Measurements from ENCODE around the gene RNLS.

The RNLS gene

DNA sequence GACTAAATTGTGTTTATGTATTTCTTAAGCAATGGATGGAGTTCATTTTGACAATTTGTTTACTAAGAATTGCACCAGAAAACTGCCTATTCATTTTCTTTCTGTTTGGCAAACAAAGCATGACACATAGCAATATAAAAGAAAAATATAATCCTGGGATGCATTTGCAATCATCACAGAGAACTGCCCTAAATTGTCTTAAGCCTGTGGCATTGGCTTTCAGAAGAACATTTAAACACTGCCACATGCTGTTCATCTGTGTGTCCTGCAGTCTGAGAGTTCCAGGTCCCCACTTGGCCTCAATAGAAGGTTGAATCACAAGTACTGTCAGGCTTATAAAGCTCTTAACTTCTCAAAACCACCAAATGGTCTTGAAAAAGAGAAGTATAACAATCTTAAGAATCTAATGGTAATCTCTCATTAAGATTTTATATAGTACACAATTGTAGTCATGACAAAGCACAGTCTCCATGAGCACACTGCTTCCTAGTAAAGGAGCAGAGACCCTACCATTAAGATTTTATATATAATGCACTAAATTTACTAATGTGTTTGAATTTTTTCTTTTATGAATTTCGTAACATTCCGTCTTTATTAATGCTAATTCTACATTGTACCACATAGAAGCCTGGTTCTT lies 29.9 kb downstream of the RNLS start:
- DNase-seq (ENCODE audit: low read depth in 2 of 2) = peak in 1 of 2 experiments; percentile 10

DNA sequence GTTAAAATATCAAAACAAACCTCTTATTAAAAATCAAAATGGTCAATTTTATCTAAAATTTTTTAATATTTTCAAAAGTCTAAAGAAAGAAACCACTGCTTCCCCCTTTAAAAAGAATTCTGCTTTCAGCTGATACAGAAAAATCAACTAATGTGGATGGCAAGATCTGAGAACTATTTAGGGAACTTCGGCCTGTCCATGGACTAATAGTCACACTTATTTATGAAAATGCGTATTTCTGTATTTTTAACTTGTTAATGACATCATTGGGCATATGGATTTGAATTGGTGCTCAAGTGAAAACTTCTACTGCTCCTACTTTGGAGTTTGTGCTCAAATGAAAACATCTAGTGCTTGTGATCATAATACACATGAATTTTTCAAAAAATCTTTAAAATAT lies 31.9 kb downstream of the RNLS start:
- no peak for DNase-seq (ENCODE audit: low read depth in 2 of 2)

DNA sequence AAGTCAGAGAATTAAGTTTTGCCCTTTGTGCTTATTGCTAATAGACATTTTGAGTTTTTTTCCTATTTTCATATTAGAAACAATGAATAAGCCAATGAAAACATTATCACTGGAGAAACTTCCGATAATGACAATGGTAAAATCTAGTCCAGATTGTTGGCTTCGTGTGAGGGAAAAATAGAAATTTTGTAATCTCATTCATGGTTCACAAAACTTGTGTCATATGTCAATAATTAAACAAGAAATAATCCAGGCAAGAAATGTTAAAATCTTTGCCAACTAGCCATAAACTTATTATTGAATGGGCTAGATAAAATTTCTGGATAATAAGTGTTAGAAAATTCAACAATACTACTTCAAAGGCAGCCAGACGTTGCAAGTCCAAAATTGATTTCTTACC lies 36.6 kb downstream of the RNLS start:
- no peak for DNase-seq (ENCODE audit: low read depth in 2 of 2)

DNA sequence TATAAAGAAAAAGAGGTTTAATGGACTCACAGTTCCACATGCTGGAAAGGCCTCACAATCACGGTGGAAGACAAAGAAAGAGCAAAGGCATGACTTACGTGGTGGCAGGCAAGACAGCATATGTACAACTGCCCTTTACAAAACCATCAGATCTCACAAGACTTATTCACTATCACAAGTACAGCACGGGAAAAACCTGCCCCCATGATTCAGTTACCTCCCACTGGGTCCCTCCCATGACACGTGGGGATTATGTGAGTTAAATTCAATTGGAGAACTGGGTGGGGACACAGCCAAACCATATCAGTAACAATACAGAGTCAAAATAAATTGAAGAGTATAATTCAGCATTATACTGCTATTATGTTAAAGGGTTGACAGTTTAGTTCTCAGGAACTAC lies 37.8 kb downstream of the RNLS start:
- no peak for DNase-seq (ENCODE audit: low read depth in 2 of 2)

DNA sequence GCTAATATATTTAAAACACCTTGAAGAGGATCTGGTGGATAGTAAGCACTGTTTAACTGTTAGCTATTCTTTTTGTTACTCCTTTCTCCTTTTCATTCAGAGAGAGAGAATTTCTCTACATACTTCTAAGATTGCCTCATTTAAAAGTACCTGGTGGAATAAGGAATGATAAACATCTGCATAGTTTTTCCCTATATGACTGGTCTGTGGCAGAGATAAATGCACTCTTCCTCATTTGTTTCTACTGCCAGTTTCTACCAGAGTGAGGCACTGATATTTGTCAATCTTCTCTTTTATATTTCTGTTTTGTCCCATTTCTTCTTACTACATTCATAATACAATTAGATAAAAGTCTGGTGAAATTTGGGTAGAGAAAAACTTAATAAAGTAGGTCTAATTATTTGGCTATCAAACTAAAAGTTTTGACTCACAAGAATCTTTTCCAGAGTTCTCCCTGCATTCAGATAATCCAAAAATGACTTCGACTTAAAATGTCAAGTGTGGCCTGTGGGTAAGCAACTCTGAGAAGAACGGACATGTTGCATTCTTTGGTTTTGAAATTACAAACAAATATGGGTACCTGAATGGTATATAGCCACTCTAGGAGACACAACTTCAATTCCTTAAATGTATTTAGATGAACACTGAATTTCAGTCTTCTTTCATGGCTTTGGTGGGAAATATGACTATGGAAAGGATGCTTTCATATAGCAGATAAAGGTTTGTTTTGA lies 38.8 kb downstream of the RNLS start:
- no peak for DNase-seq (ENCODE audit: low read depth in 2 of 2)

DNA sequence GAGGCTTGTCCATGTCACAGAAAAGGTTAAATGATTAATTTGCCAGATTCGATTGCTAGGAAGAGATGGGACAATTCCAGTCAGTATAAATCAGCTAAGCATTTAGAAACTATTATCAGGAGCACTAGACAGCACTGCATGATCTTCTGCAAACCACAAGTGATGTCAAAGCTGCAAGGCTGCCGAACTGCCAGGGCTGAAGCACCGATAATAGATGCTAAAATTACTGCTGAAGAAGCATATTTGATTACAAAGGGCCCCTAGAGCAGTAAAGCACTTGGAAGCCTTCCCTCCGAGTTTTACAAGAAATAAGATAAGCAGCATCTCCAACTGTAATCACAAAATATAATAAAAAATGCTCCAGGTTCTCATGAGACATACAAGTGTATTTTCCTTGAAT lies 40.6 kb downstream of the RNLS start:
- no peak for DNase-seq (ENCODE audit: low read depth in 2 of 2)

DNA sequence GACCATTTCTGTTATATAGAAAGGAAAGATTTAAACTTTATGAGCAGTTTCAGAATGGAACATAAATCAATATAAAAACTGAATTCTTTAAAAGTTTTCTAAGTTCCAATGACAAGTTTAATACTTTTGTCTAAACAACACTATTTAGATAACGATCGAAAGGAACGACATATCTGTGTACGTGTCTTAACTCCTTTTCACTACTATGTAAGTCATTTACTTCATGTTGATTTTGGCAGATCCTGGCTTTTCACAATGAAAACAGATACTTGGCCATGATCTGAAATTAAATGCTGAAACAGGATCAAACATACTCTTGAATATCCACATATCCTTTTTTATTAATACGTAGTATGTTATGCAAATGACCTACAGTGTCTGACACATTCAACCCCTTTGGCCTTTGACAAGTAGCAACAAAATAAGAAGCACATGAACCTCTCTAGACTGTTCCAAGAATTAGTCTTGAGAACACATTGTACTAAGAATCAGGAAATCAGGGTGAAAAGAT lies 41.9 kb downstream of the RNLS start:
- no peak for DNase-seq (ENCODE audit: low read depth in 2 of 2)

DNA sequence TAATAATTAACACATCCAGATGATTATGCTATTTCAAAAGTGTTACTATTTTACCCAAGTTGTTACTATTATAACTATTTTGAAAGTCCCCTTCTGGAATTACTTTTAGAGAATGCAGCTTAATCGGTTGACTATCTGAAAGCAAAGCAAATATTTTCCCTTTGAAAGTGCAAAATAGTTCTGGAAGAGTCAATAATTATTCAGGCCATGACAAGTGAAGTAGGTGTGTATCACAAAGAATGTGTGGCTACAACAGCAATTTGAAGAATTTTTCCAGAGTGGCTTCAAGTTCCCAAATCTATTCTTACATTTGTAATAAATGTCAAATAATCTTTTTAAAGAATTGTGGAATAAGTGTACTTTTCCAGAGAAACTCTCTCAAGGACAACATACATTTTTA lies 42.8 kb downstream of the RNLS start:
- no peak for DNase-seq (ENCODE audit: low read depth in 2 of 2)

DNA sequence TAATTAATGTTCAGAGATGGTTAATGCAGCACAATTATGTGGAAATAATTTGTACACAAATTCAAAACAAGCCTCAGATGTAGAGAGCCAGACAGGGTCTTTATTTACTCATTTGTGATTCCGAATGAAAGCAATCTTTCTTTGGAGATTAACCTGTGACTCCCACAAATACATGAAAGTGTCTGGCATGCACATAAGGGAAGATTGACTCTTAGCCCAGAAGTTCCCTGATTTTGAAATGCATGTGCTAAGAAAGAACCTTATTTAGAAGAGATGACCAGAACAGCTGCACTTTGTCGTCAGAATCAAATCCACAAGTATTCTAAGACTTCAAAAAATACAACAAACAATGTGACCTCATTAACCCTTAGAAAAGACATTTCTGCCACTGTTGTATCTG lies 45.1 kb downstream of the RNLS start:
- no peak for DNase-seq (ENCODE audit: low read depth in 2 of 2)

DNA sequence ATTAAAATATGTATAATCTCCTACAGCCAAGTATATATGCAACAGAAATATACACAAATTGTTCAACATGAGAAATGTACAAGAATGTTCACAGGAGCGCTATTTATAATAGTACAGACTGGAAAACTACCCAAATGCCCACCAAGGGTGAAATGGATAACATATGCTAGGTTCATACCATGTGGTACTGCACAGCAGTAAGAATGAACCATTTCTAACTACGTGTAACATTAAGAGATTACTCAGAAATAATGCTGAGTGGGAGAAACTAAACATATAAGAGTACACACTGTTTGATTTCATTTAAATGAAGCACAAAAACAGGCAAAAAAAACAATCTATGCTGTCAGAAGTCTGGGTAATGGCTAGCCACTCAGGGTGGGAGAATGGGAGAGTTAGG lies 45.8 kb downstream of the RNLS start:
- DNase-seq (ENCODE audit: low read depth in 2 of 2) = no peak

DNA sequence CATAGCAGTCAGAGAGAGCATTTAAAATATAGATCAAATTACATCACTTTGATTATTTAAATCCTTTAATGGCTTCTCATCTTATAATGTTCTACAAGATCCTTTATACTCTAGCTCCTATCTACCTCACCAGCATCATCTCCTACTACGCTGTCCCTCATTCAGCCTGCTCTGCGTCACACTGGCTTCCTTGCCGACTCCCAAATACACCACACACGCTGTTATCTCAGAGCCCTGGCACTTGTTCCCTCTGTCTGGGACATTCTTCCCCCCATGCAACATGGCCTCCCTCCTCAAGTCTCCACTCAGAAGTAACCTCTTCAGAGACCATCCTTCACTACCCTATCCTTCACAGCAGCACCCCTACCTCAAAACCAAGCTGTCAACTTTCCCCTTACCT lies 46.7 kb downstream of the RNLS start:
- DNase-seq (ENCODE audit: low read depth in 2 of 2) = no peak

DNA sequence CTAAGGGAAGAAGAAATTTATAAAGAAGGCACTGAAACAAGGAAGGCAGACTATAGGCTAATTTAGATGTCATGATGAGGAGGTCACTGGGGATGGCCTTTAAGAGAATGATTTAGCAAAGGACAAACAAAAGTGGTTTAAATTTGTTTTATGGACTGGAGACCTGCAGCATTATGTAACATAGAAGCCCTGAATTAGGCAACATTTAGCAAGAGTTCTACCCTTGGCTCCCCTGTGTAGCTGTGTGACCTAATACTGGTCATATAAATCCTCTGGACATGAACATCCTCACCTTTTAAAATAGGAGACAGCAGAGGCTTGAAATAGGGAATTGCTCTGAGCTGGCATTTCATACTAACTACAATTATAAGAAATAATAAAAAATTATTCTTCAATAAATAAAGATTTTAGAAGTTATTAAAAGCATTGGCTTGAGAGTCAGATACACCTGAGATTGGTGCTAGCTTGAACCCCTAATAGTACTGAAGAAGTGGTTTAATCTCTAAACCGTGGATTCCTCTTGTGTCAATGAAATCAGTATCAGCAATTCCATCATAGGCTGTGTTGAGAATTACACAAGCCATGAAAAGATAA lies 48.9 kb downstream of the RNLS start:
- no peak for DNase-seq (ENCODE audit: low read depth in 2 of 2)

DNA sequence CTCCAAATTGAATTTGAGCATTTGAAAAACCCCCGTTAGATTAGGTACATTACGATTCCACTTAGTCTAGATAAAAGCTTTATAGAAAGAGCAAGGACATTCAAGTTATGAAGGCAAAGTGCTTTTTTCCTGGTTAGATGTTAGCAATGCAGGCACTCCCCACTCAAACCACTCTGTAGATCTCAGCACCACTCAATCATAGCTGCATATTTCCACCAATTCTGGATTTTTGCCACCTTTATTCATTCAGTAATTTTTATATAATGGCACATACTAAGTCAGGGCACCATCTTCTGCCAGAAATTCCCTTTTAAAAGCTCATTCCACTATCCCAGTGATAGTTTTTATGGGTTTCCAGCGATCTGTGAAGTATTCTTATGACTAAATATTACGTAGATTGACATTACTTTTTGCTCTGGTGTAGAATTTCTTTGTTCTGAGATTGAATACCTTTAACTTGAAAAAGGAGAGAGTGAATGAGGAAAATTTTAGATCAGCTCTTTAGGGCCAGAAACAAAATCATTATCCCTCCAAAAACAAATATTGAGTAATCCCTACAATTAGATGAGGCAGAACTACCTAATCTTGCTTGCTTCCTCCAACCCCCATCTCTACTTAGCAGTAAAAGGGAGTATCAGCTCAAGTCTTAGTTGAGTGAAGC lies 51.6 kb downstream of the RNLS start:
- no peak for DNase-seq (ENCODE audit: low read depth in 2 of 2)

DNA sequence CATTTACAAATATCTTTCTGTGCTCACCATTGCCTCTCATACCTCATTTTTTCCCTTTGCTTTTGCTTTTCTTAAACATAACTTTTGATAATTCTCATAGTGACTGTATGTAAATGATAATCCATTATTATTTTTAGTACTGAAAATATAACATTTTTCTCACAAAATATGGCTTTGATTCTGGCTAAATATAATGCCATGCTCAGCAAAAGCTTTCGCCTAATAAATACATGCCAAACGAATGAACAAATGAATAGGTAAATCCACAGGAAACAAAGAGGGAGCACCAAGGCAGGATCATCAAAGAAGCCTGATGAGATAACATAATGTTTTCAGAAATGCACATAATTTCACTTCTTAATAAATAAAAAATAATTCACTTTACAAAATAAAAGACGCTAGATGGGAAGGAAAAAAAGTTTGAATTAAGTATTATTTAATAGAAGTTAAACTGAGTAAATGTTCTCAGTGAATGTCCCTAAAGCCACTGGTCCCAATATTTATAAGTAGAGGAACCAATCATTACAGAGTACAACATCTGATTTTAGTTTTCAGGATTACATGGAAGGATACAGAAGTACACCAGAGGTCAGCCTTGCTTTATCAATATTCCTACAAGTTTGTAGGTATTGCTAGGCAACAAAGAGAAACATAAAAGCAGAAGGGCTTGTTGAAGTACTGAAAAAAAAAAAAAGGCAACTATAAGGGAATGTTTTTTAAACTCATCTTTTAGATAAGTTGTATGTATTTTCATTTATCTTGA lies 52.3 kb downstream of the RNLS start:
- DNase-seq (ENCODE audit: low read depth in 2 of 2) = no peak

DNA sequence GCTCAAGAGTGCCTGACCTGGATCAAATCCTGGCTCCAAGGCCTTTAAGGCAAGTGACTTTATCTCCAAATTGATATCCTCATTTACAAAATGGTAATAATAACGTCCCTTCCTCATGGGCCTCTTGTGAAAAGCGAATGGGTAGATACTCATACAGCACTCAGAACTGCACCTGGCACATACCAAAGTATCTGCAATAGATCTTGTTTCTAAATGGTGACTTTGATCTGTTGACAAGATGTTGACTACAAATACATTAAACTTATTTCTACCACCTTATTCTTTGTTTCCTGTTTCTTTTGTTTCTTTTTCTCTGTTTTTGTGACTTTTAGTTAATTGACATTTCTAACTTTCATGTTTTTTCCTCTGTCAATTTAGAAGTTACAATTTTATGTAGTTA lies 53.0 kb downstream of the RNLS start:
- no peak for DNase-seq (ENCODE audit: low read depth in 2 of 2)

DNA sequence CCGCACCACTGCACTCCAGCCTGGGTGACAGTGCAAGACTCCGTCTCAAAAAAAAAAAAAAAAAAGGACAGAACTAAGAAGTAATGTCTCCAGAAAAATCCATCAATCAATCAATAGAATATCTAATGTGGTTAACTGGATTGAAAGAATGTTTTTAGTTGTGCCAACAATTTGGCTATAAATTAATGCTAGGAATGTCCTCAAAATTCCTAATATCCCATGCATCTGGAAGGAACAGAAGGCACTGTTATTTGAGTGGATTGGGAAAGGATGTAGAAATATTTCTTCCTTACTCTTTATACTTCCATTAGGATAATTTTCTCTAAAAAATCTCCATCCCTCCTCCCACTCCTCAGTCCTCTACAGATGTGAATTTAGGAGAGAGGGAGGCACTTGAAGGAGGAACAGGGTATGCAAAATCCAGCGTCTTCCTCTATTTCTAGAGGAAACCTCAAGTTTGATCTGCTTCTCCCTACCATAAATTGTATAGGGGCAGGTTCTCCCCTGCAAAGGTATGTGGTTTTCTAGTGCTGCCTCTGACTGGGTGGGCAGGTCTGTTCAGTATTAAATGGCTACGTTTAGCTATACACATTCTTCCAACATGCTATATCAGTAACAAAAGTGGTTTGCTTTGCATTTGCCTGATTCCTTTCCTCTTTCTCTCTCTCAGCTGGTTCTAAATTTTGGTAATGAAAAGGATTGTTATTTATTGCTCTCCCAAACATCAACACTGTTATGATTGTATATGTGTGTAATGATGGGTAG lies 54.1 kb downstream of the RNLS start:
- no peak for DNase-seq (ENCODE audit: low read depth in 2 of 2)

DNA sequence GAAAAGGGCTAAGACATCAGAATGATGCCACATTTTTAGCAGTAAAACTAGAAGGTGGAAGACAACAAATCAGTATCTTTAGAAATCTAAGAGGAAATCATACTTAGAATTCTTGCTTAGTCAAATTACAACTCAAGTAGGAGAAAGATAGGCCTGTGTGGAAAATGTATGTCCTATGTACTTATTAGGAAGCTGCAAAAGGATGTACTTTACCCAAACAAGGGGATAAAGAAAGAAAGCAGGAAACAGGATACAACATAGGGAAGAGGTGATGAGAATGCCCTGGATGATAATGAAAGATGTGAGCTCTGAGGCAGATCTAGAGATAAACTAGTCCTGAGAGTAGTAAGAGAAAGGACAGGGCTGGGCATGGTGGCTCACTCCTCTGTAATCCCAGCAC lies 54.9 kb downstream of the RNLS start:
- no peak for DNase-seq (ENCODE audit: low read depth in 2 of 2)

DNA sequence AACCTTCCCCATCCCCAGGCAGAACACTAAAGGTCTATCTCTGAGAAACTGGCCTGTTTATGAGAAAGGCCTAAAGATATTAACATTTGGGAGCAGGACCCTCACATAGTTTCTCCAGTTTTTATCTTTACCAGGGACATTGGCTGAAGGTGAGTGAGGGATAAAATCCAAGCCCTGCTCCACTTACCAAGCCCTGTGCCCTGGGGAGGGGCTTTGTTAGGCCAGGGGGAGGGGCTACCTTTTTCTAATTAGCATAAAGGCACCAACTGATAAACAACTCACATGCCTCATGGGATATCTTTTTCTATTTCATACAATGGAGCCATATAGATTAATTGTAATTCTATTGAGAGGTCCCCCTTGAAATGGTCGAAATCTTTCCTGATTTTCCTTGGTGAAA lies 55.9 kb downstream of the RNLS start:
- no peak for DNase-seq (ENCODE audit: low read depth in 2 of 2)

DNA sequence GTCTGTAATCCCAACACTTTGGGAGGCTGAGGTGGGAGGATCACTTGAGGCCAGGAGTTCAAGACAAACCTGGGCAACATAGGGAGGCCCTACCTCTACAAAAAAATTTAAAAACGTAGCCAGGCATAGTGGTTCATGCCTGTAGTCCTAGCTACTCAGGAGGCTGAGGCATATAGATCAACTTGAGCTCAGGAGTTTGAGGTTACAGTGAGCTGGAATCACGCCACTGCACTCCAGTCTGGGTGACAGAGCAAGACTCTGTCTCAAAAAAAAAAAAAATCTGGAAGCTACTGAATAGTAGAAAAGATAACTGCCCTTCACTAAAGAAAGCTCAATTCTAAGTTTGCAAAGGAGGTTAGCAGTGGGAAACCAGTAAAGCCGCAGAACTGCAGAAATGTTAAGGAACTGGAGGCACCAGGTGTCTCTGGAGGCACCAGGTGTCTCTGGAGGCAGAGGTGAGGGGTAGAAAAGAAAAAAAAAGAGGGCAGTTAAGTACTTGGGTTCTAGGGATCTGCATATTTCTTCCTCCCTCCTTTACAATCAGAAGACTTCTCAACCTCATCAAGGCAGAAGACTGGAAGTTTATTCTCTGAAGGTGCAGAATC lies 56.5 kb downstream of the RNLS start:
- DNase-seq (ENCODE audit: low read depth in 2 of 2) = no peak

DNA sequence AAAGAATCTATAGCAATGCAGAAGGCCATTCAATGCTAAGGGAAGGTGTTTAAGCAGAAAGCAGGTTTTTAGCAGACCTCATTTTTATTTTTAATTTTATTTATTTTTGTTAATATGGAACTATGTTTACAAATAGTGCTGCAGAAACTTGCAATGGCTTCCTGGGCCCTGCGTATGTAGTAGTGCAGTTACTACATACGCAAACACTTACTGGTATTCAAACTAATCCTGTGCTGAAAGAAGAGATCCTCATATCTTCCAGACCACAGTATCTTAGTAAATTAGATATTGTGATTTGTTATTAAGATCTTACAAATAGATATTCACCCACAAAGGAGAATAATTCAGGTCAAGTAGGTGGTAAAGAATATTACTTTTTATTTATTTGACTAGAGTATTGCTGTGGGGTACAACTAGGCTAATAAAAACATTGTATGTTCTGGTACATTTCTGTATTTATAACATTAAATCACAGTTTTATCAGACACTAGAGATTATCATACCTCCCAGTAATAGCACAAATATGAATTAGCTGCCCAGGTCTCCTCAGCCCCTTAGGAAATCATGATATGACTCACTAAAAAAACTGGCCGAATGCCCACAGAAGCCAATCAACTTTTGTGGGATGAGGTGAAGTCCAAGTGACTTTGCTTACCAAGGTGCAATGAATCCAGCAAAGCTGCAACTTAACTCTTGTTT lies 57.6 kb downstream of the RNLS start:
- DNase-seq (ENCODE audit: low read depth in 2 of 2) = no peak

Measured in stimulated activated CD4-positive, alpha-beta T cell treated with anti-CD3 and anti-CD28 coated beads, Interleukin-12 subunit alpha, Interleukin-12 subunit beta, amount 100 ng/mL, for 24 hours (primary cell).